ENCODE data around the gene UBR4.

GRCh38 chr1:19166066-19166465 is 44.0 kb downstream of the UBR4 start:
- no peak for TF ChIP-seq CTCF (IDR thresholded peaks at IDR 0.05)
- no peak for TF ChIP-seq POLR2A (IDR thresholded peaks at IDR 0.05)
